Measurements from ENCODE around the gene IZUMO1.

DNA sequence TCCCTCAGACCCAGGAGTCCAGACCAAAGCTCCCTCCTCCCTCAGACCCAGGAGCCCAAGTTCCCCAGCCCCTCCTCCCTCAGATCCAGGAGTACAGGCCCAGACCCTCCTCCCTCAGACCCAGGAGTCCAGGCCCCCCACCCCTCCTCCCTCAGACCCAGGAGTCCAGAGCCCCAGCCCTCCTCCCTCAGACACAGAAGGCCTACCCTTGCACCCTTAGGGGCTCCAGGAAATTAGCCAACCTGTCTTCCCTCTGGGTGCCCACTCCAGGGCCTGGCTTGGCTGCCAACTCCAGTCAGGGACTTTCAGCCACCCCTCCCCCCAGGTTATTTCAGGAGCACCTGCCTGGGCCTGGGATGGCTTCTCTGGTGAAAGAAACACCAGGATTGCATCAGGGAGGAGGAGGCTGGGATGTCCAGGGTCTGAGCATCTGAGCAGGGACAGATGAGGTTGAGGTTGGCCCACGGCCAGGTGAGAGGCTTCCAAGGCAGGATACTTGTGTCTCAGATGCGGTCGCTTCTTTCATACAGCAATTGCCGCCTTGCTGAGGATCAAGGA, 8.5 kb upstream of the IZUMO1 start, which contains the start of gene FGF21:
- no peak for TF ChIP-seq EZH2phosphoT487 (IDR thresholded peaks at IDR 0.05; ENCODE audit: insufficient read depth, low read depth)
- no peak for TF ChIP-seq EZH2 (IDR thresholded peaks at IDR 0.05; ENCODE audit: insufficient read depth, poor library complexity, severe bottlenecking)

Measured in GM23248 (cell line).